Cardiac fibroblast (primary cell): ENCODE measurements around the gene LHPP.

Experiments used
- DNase-seq, 2 donors: peaks; one replicate each; pipeline versions ENCODE4 v3.0.0 to v3.0.0-alpha.2; 2010; ENCODE audit warnings: low read depth in 2 of 2
- H3K4me3 ChIP-seq, 2 donors: replicated peaks in 1 of 2; 1 replicate in 1 of 2; 2 replicates in 1 of 2; pipeline ENCODE4 v1.5.1; 2011; ENCODE audit warnings: low read depth in 2 of 2, low read length in 2 of 2, mild to moderate bottlenecking in 2 of 2, moderate library complexity in 1 of 2
- TF ChIP-seq, protein P1 (sequence below): IDR thresholded peaks from one replicate; pipeline ENCODE4 v1.5.1; 2011; ENCODE audit warnings: low read depth, mild to moderate bottlenecking, low read length, inconsistent platforms

Gene LHPP

DNA sequence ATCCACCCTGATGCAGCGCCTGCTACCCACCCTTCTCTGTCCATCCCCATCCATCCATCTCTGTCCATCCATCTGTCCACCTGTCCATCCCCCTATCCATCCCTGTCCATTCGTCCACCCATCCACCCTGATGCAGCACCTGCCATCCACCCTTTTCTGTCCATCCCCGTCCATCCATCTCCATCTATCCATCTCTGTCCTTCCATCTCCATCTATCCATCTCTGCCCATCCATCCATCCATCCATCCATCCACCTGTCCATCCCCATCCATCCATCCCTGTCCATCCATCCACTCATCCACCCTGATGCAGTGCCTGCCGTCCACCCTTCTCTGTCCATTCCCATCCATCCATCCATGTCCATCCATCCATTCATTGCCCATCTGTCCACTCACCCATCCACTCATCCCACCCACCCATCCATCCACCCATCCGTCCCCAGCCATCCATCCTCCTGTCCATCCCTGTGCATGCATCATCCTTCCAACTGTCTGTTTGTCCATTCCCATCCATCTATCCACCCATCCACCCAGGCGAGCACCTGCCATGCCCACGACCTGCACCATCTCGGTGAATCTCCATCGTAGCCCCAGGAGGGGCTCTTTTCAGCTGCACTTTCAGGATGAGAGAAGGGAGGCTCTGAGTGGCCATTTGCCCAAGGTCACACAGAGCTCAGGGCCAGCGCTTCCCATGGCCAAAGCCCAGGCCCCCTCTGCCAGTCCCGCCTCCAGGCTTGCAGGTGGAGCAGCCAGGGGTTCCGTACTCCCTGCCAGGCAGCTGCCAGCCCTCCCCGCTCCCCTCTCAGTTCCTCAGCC, 137.4 kb downstream of the LHPP start:
- no peak overlapping the region for H3K4me3 ChIP-seq
- TF ChIP-seq, protein P1, sequence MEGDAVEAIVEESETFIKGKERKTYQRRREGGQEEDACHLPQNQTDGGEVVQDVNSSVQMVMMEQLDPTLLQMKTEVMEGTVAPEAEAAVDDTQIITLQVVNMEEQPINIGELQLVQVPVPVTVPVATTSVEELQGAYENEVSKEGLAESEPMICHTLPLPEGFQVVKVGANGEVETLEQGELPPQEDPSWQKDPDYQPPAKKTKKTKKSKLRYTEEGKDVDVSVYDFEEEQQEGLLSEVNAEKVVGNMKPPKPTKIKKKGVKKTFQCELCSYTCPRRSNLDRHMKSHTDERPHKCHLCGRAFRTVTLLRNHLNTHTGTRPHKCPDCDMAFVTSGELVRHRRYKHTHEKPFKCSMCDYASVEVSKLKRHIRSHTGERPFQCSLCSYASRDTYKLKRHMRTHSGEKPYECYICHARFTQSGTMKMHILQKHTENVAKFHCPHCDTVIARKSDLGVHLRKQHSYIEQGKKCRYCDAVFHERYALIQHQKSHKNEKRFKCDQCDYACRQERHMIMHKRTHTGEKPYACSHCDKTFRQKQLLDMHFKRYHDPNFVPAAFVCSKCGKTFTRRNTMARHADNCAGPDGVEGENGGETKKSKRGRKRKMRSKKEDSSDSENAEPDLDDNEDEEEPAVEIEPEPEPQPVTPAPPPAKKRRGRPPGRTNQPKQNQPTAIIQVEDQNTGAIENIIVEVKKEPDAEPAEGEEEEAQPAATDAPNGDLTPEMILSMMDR: no peak
- DNase-seq: no peak

DNA sequence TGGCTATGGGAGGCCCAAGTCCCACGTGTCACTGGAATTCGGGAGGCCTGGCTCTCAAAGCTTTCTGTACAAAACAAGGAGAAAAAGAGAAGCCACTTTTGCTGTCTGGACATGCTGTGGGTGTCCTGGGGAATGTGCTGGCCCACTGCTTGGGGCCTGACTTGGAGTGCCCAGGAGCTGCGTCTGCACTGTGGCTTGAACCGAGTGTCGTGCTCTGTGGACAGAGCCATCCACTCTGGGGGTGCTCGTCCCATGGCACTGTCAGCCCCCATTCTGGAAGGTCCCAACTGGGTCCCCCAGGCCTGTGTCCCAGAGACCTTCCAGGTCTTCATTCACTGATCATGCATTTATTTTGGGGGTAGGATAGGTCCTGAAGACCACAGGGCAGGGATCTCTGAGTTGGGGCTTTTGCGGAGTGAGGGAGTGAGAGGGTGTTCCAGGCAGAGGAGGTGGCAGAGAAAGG, 138.0 kb downstream of the LHPP start:
- TF ChIP-seq, protein P1: no peak
- no peak overlapping the region for H3K4me3 ChIP-seq
- no peak for DNase-seq

DNA sequence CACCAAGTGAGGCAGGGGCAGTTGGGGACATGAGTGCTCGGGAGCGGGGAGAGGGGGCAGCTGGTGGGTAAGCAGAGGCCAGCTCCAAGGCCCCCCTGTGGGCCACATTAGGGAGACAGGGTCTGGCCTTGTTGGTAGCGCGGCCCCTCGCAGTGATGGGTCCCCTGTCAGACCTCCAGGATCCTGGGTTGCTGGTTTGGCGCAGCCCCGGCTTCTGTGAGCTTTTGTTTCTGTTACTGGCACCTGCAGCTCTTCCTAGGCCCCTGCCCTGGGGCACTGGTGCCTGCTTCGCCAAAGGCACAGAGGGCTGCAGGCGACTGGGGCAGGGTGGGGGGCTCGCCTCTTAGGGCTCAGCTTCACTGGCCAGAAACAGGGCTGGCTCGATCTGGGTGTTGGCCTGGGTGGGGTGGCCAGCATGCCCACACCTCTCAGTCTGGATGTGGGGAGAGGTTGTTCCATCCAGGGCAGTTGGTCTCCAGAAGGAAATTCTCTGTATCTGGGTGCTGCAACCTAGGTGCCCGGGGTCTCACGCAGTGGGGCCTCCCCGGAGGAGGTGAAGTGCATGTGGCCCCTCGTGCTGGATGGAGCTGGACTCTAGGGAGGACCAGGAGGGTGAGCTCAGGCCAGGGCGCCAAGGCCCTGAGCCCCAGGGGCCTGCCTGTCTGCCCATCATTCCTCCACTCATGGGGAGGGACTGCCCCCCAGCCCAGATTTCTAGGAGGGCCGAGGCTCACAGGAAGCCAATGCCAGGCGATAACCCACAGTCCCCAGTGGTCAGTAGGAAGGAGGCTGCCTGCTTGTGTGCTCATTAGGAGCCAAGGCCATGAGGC, 138.6 kb downstream of the LHPP start:
- TF ChIP-seq, protein P1: no peak
- DNase-seq: no peak
- no peak overlapping the region for H3K4me3 ChIP-seq

DNA sequence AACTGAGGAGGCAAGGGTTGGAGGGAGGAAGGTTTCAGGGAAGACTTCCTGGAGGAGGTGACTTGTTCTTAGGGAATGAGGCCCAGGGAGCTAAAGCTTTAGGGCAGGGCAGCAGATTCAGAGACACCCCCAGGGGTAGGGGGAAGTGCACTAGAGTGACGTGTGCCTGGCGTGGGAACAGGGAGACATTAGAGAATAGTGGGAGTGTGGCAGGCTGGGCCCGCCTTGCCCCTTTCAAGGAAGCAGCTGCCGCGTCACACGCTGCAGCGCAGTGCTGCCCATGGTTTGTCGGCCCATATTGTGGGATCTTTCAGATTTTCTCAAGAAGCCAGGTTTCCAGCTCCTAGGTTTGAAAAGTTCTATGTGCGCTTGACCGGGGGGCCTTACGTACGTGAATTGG, 139.4 kb downstream of the LHPP start:
- TF ChIP-seq, protein P1: no peak
- H3K4me3 ChIP-seq: no peak overlapping the region
- no peak for DNase-seq

DNA sequence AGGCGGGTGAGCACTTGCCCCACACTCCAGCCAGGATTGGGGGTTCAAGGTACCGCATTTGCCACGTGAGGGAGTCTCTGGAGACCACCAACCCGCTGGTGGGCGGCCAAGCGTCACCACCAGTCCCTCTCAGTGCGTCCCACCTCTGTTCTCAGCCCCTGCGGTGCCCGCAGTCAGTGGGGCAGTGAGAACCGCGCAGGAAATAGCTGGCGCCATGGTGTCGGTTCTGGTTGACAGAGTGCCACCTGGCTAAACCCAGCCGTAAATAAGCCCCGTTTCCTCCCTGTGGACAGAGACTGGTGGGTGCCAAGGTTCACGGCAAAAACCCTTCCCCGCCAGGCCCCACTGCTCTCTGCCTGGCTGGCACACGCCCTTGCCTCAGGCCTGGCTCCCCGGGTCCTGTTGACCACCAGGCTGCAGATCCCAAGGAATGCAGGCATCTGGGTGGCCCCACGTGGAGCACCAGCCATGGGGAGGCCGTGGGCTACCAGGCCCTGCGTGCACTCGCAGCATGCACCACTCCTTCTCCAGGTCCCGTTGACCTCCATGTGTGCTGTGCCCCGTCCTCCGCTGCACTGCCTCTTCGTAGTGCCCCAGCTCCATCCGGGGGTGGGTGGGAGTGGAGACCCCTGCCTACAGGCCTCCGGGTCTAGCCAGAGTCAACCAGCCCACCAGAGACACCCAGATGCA, 140.0 kb downstream of the LHPP start:
- TF ChIP-seq, protein P1: no peak

DNA sequence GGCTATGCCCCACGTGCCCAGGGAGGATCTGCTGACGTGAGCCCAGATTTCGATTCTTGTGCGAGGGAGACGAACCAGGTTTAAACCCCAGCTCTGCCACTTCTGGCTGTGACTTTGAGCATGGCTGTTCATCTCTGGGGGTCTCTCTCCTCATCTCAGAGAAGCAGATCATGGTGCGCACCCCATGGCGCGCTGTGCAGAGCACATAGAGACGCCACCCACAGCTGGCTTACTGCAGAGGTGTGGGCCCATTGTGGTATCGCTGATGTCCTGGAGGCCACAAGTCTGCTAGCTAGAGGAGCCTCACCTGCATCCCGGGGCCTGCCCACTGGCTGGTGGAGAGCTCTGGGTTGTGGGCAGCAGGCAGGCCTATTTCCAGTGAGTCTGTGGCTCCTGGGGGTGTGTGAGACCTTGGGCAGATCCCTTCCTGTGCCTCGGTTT, 140.5 kb downstream of the LHPP start:
- DNase-seq: no peak
- TF ChIP-seq, protein P1: no peak
- no peak overlapping the region for H3K4me3 ChIP-seq

More for the DNA sequence above, 140.0 kb downstream of the LHPP start:
- no peak for DNase-seq
- H3K4me3 ChIP-seq: no peak overlapping the region
